Measurements from ENCODE around the gene TNRC6C. TPM values are rescaled to one million over a fixed set of nuclear protein-coding genes. Genes with fewer than 3 reads are reported as not detected.

The TNRC6C gene
- total RNA-seq, 1 donor from 2014 or later = 25.8 TPM

DNA sequence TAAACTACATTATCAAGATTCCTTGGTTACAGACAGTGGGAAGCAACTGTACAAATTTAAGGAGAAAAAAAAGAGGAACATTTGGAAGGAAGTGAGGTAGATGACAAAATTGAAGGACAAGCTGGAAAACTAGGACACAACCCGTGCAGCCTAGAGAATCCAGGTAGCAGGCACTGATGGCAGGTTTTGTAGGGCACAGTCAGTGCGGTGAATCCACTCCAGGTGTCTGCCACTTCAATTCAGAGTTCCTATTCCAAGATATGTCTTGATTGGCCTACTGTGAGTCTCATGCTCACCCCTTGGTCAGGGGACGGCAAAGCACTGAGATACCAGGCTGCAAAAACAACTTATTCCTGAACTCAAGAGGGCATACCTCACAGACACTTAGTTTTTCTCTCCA is 37.8 kb downstream of the TNRC6C start:
- Histone ChIP-seq H3K4me3 (no peak overlapping the region), H3K9me3 (no peaks in the 10 kb centered on the region), H3K4me1 (peaks cover 0 to 38% of the 10 kb centered on the region in 2 donors), H3K27me3 (no peaks in the 10 kb centered on the region), H3K36me3 (no peaks in the 10 kb centered on the region), H3K27ac (peak overlapping the region; percentile 2 to 45)
- DNase-seq (ENCODE audit: low spot score in 2 of 2) = no peak
- intact Hi-C loops (cut with DNase I) = loop anchor here (5.0 kb wide), 1 partner anchor 39 kb away; the partner anchor contains the start of gene TNRC6C
- TF ChIP-seq, protein P1, sequence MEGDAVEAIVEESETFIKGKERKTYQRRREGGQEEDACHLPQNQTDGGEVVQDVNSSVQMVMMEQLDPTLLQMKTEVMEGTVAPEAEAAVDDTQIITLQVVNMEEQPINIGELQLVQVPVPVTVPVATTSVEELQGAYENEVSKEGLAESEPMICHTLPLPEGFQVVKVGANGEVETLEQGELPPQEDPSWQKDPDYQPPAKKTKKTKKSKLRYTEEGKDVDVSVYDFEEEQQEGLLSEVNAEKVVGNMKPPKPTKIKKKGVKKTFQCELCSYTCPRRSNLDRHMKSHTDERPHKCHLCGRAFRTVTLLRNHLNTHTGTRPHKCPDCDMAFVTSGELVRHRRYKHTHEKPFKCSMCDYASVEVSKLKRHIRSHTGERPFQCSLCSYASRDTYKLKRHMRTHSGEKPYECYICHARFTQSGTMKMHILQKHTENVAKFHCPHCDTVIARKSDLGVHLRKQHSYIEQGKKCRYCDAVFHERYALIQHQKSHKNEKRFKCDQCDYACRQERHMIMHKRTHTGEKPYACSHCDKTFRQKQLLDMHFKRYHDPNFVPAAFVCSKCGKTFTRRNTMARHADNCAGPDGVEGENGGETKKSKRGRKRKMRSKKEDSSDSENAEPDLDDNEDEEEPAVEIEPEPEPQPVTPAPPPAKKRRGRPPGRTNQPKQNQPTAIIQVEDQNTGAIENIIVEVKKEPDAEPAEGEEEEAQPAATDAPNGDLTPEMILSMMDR (IDR thresholded peaks at IDR 0.05) = no peak

DNA sequence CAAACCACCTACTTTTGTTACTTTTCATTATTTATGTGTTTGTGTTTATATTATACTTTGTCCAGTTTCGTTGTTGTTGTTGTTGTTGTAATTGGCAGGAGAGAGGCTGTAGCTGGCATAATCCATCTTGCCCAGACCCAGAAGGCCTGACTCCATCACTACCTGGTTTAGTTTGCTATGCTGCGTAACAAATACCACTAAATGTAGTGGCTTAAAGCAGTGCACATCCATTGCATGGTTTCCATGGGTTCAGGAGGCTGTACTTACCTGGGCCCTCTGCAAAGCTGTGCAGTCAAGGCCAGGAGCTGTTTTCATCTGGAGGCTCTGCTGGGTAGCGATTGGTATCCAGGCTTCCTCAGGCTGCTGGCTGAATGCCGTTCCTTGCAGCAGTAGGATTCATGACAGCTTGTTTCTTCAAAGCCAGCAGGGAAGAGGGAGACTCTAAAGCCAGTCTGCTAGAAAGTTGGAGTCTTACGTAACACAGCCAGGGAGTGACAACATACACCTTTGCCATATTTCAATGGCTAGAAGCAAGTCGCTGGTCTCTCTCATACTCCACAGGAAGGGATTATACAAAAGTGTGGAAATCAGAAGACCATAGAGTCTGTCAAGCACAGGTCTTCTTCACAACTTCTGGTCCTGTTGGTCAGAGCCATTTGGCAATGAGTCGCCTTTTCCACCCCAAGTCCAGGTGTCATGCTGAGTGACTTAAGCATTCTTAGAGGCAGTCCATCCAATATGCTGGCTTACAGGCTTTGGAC is 41.1 kb downstream of the TNRC6C start:
- DNase-seq (ENCODE audit: low spot score in 2 of 2) = no peak
- Histone ChIP-seq H3K4me1 (peaks cover 0 to 41% of the 10 kb centered on the region in 2 donors), H3K36me3 (no peaks in the 10 kb centered on the region), H3K27me3 (no peaks in the 10 kb centered on the region), H3K27ac (peak overlapping the region; percentile 8 to 69), H3K4me3 (no peak overlapping the region), H3K9me3 (no peaks in the 10 kb centered on the region)
- TF ChIP-seq, protein P1 (IDR thresholded peaks at IDR 0.05) = no peak
- intact Hi-C loops (cut with DNase I) = loop anchor here (5.0 kb wide), 1 partner anchor 42 kb away; the partner anchor contains the start of gene TNRC6C

DNA sequence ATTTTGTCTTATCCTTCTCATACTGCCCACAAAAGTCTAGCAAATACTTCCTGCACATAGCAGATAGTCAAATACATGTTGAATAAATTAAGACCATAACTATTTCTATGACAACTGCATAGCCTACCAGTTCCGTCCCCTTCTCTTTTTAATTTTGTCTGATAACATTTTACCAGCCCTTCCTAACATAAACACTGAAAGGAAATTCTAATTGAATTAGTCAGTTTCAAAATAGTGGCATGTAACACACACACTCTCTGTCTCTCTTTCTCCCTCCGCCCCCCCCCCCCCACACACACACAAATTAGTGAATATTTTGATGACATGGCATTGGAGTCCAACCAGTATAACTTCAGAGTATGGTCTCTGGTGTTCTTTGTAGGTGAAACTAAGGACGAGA is 41.8 kb downstream of the TNRC6C start:
- Histone ChIP-seq H3K27ac (peak overlapping the region; percentile 38 to 69), H3K27me3 (no peaks in the 10 kb centered on the region), H3K9me3 (no peaks in the 10 kb centered on the region), H3K4me3 (no peak overlapping the region), H3K4me1 (peaks cover 0 to 35% of the 10 kb centered on the region in 2 donors), H3K36me3 (no peaks in the 10 kb centered on the region)
- intact Hi-C loops (cut with DNase I) = no loop called here
- TF ChIP-seq, protein P1 (IDR thresholded peaks at IDR 0.05) = no peak
- no peak for DNase-seq (ENCODE audit: low spot score in 2 of 2)

DNA sequence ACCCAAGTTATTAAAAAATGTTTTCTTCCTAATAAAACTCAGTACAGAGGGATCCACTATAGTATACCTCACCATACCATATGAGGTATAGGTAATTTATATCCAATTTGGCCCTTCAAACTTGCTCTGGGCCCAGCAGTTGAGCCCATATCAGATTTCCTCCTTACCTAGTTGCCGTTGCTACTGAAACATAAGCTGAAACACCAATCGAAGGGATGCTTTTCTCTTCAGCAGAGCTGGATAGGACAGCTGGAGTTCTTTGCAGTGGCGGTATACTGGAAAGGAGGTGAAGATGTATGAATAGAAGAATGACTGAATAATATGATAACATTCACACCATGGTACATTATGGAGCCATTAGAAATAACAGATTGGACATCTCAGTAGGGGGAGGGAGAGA is 42.7 kb downstream of the TNRC6C start:
- TF ChIP-seq, protein P1 (IDR thresholded peaks at IDR 0.05) = no peak
- H3K9me3 ChIP-seq = no peaks in the 10 kb centered on the region
- no peaks in the 10 kb centered on the region for H3K36me3 ChIP-seq
- peaks cover 0 to 27% of the 10 kb centered on the region in 2 donors for H3K4me1 ChIP-seq
- intact Hi-C loops (cut with DNase I) = no loop called here
- no peaks in the 10 kb centered on the region for H3K27me3 ChIP-seq
- no peak overlapping the region for H3K4me3 ChIP-seq
- DNase-seq (ENCODE audit: low spot score in 2 of 2) = no peak
- H3K27ac ChIP-seq = peak overlapping the region; percentile 38 to 56

DNA sequence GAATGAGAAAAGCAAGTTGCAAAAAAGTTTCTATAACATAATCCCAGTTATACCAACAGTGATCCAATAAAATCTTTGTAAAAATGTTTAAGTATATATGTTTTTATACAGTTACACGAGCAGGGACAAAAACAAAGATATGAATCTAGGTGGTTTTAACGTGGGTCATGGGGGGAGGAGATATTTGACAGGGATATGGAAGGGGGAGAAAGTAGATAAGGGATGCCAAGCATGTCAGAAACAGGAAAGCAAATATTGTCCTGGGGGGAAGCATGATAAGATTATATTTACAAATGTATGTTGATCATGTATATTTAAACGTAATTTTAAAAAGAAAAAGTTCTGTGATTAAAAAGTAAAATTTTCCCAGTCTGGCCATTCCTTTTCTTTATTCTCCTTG is 43.1 kb downstream of the TNRC6C start:
- H3K9me3 ChIP-seq = no peaks in the 10 kb centered on the region
- H3K36me3 ChIP-seq = peaks cover 0 to under 1% of the 10 kb centered on the region in 2 donors
- intact Hi-C loops (cut with DNase I) = no loop called here
- peaks cover 0 to 25% of the 10 kb centered on the region in 2 donors for H3K4me1 ChIP-seq
- no peak overlapping the region for H3K27ac ChIP-seq
- H3K4me3 ChIP-seq = no peak overlapping the region
- no peaks in the 10 kb centered on the region for H3K27me3 ChIP-seq
- DNase-seq (ENCODE audit: low spot score in 2 of 2) = no peak
- TF ChIP-seq, protein P1 (IDR thresholded peaks at IDR 0.05) = no peak
